K562 (cell line): ENCODE data around the gene CLCF1. TPM values are rescaled to one million over a fixed set of nuclear protein-coding genes. Genes with fewer than 3 reads are reported as not detected.

Source experiments
- CEBPG ChIP-seq, 3 experiments: fragments of 200-800 bp in 1 of 3; sonication (Bioruptor generic) in 1 of 3; sonication (generic) in 1 of 3; formaldehyde crosslinking in 1 of 3; IDR thresholded peaks in 2 of 3; conservative IDR thresholded peaks in 1 of 3; 2 replicates each; pipeline versions ENCODE4 v1.6.1 to v1.8.0; 2016 to 2022; ENCODE audit warnings: missing compliant biosample characterization in 2 of 3, missing genetic modification characterization in 2 of 3, mild to moderate bottlenecking in 1 of 3, missing genetic modification reagents in 1 of 3
- CXXC5 ChIP-seq: fragments of 250-450 bp; sonication (Bioruptor Pico); IDR thresholded peaks from 2 replicates; pipeline ENCODE4 v1.8.0; 2022; ENCODE audit warnings: inconsistent platforms, mild to moderate bottlenecking, moderate library complexity
- DDX20 ChIP-seq: fragments of 450-650 bp; IDR thresholded peaks from 2 replicates; pipeline ENCODE4 v1.6.1; 2016; ENCODE audit warnings: missing genetic modification characterization, low read depth, mild to moderate bottlenecking, missing compliant biosample characterization, moderate library complexity
- EHMT2 ChIP-seq: fragments of 450-650 bp; IDR thresholded peaks from 2 replicates; pipeline ENCODE4 v1.6.1; 2018; ENCODE audit warnings: antibody characterized with exemption
- ELF2 ChIP-seq: fragments of 250-450 bp; sonication (Bioruptor Pico); IDR thresholded peaks from 2 replicates; pipeline ENCODE4 v1.5.0; 2021; ENCODE audit warnings: mild to moderate bottlenecking
- ERF ChIP-seq: fragments of 450-650 bp; formaldehyde crosslinking; IDR thresholded peaks from 2 replicates; pipeline ENCODE4 v1.4.0; 2020; ENCODE audit warnings: mild to moderate bottlenecking, mixed read lengths
- FOXA1 ChIP-seq: fragments of 450-650 bp; IDR thresholded peaks from 2 replicates; pipeline ENCODE4 v1.6.1; 2016; ENCODE audit warnings: mild to moderate bottlenecking, borderline replicate concordance
- HMGN3 ChIP-seq: IDR thresholded peaks from 2 replicates; pipeline ENCODE4 v1.6.1; 2011; ENCODE audit warnings: borderline replicate concordance, low read depth, mild to moderate bottlenecking, mixed read lengths, low read length; ENCODE audit not compliant: insufficient read length; ENCODE audit errors: extremely low read depth
- MNT ChIP-seq, 2 experiments: fragments of 450-650 bp; conservative IDR thresholded peaks; 2 replicates each; pipeline ENCODE4 v1.6.1; 2017; ENCODE audit warnings: mild to moderate bottlenecking in 2 of 2, moderate library complexity in 2 of 2
- NFATC3 ChIP-seq: fragments of 450-650 bp; IDR thresholded peaks from 2 replicates; pipeline ENCODE4 v1.6.1; 2017; ENCODE audit warnings: mild to moderate bottlenecking
- NFXL1 ChIP-seq: fragments of 450-650 bp; formaldehyde crosslinking; IDR thresholded peaks from 2 replicates; pipeline ENCODE4 v1.4.0; 2021; ENCODE audit warnings: mild to moderate bottlenecking
- PYGO2 ChIP-seq: fragments of 450-650 bp; IDR thresholded peaks from 2 replicates; pipeline ENCODE4 v1.6.1; 2016; ENCODE audit warnings: mild to moderate bottlenecking, missing genetic modification characterization, moderate library complexity, missing compliant biosample characterization
- RFX1 ChIP-seq: fragments of 450-650 bp; IDR thresholded peaks from 2 replicates; pipeline ENCODE4 v1.6.1; 2016; ENCODE audit warnings: mild to moderate bottlenecking, moderate library complexity
- RHOXF2B ChIP-seq: fragments of 250-450 bp; sonication (Bioruptor Pico); conservative IDR thresholded peaks from 2 replicates; pipeline ENCODE4 v1.5.1; 2021
- SMARCA5 ChIP-seq: fragments of 450-650 bp; IDR thresholded peaks from 2 replicates; pipeline ENCODE4 v1.6.1; 2016
- SP1 ChIP-seq: sonication (generic); formaldehyde crosslinking; IDR thresholded peaks from 2 replicates; pipeline ENCODE4 v1.8.1; 2022; ENCODE audit warnings: mild to moderate bottlenecking, missing genetic modification reagents
- XRCC3 ChIP-seq: fragments of 450-650 bp; IDR thresholded peaks from 2 replicates; pipeline ENCODE4 v1.6.1; 2017; ENCODE audit warnings: mild to moderate bottlenecking, moderate library complexity
- YY1 ChIP-seq, 3 experiments: IDR thresholded peaks; 2 replicates each; pipeline ENCODE4 v1.6.1; 2011; ENCODE audit warnings: low read length in 2 of 3, mild to moderate bottlenecking in 2 of 3, moderate library complexity in 2 of 3, borderline replicate concordance in 1 of 3, control low read depth in 1 of 3, low read depth in 1 of 3; ENCODE audit not compliant: insufficient read depth in 3 of 3, insufficient replicate concordance in 2 of 3, control insufficient read depth in 1 of 3, insufficient read length in 1 of 3; ENCODE audit errors: extremely low read depth in 1 of 3
- ZKSCAN1 ChIP-seq: fragments of 150-350 bp; IDR thresholded peaks from 2 replicates; pipeline ENCODE4 v1.6.1; 2016; ENCODE audit warnings: low read depth, low read length
- ZNF212 ChIP-seq: fragments of 450-650 bp; formaldehyde crosslinking; IDR thresholded peaks from 2 replicates; pipeline ENCODE4 v1.4.0; 2020; ENCODE audit warnings: mild to moderate bottlenecking
- ZNF436 ChIP-seq: fragments of 250-450, 450-650 bp; sonication (Bioruptor Pico); formaldehyde crosslinking; IDR thresholded peaks from 2 replicates; pipeline ENCODE4 v1.7.0; 2020; ENCODE audit warnings: mild to moderate bottlenecking
- ZNF444 ChIP-seq: fragments of 250-450 bp; sonication (Bioruptor Pico); IDR thresholded peaks from 2 replicates; pipeline ENCODE4 v1.4.0; 2020; ENCODE audit warnings: mild to moderate bottlenecking, moderate library complexity
- polyA plus RNA-seq, 8 experiments: library from polyadenylated mRNA; depleted of rRNA in 4 of 8; stranded (reverse) in 5 of 8; unstranded in 3 of 8; fragments of >200 nt; fragmentation: Nextera tagmentation in 2 of 8; fragmentation: Illumina TruSeq in 1 of 8; extraction: Ambion mirVana in 2 of 8; extraction: Trizol in 1 of 8; gene quantifications; 2 replicates each; pipeline versions ENCODE4 v1.2.1 to v1.2.3, GENCODE V29; 2011 to 2014; ENCODE audit warnings: inconsistent platforms in 1 of 8, missing spikeins in 1 of 8
- total RNA-seq, 7 experiments: library from RNA; depleted of rRNA in 6 of 7; stranded (reverse); fragments of >200 nt in 6 of 7; fragmentation: Illumina TruSeq in 2 of 7; extraction: Trizol in 2 of 7; gene quantifications; 2 replicates each; pipeline versions ENCODE4 v1.2.1 to v1.2.3, GENCODE V29; 2011 to 2021; ENCODE audit warnings: low replicate concordance in 1 of 7
- TF ChIP-seq, protein P1 (sequence below): sonication (generic); formaldehyde crosslinking; IDR thresholded peaks from 2 replicates; pipeline ENCODE4 v1.4.0; 2020; ENCODE audit warnings: mild to moderate bottlenecking, missing genetic modification reagents
- TF ChIP-seq, protein P2 (sequence below): fragments of 450-650 bp; IDR thresholded peaks from 2 replicates; pipeline ENCODE4 v1.6.1; 2016; ENCODE audit warnings: antibody characterized with exemption

CLCF1 gene
- total and polyA plus RNA-seq, 9 of the 15 experiments (the other 6 are each of a cell fraction or from before 2014, with no cell fraction given), result 0.49 to 5.8 (median 3.0) TPM

GRCh38 chr11:67420646-67421429 lies 47.4 kb upstream of the CLCF1 start (continued):
- TF ChIP-seq YY1 (IDR thresholded peaks at IDR 0.05; ENCODE audit: borderline replicate concordance in 1 of 3, control insufficient read depth in 1 of 3, extremely low read depth in 1 of 3, insufficient read depth in 3 of 3, insufficient read length in 1 of 3, insufficient replicate concordance in 2 of 3, low read depth in 1 of 3, low read length in 2 of 3) (peak in 2 of 3 experiments; percentile 60 to 62), CEBPG (CRISPR knock-in tag; IDR thresholded peaks at IDR 0.05) (no peak), CEBPG (tag; conservative IDR thresholded peaks at IDR 0.05 in 1 of 2, IDR thresholded peaks at IDR 0.05 in 1 of 2) (no peak), ZNF444 (no peak), ERF (CRISPR knock-in tag) (peak; percentile 27; the same call in 1 of the 2 replicates), CXXC5 (CRISPR knock-in tag) (peak; percentile 89), EHMT2 (no peak), RFX1 (no peak), ELF2 (no peak), MNT (conservative IDR thresholded peaks at IDR 0.05) (0 out of 4 replicates have a peak, but pooled peaks of 1 of the 2 experiments have one; percentile 24), NFXL1 (CRISPR knock-in tag) (no peak), SMARCA5 (no peak), SP1 (CRISPR knock-in tag) (peak; percentile 76), ZKSCAN1 (no peak), RHOXF2B (CRISPR knock-in tag) (no peak), NFATC3 (no peak), ZNF436 (CRISPR knock-in tag) (no peak), ZNF212 (CRISPR knock-in tag) (no peak), FOXA1 (no peak), DDX20 (no peak), XRCC3 (no peak), HMGN3 (peak; percentile 73), PYGO2 (tag) (no peak)
- TF ChIP-seq, protein P1, sequence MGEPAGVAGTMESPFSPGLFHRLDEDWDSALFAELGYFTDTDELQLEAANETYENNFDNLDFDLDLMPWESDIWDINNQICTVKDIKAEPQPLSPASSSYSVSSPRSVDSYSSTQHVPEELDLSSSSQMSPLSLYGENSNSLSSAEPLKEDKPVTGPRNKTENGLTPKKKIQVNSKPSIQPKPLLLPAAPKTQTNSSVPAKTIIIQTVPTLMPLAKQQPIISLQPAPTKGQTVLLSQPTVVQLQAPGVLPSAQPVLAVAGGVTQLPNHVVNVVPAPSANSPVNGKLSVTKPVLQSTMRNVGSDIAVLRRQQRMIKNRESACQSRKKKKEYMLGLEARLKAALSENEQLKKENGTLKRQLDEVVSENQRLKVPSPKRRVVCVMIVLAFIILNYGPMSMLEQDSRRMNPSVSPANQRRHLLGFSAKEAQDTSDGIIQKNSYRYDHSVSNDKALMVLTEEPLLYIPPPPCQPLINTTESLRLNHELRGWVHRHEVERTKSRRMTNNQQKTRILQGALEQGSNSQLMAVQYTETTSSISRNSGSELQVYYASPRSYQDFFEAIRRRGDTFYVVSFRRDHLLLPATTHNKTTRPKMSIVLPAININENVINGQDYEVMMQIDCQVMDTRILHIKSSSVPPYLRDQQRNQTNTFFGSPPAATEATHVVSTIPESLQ (CRISPR knock-in tag), result no peak
- TF ChIP-seq, protein P2, sequence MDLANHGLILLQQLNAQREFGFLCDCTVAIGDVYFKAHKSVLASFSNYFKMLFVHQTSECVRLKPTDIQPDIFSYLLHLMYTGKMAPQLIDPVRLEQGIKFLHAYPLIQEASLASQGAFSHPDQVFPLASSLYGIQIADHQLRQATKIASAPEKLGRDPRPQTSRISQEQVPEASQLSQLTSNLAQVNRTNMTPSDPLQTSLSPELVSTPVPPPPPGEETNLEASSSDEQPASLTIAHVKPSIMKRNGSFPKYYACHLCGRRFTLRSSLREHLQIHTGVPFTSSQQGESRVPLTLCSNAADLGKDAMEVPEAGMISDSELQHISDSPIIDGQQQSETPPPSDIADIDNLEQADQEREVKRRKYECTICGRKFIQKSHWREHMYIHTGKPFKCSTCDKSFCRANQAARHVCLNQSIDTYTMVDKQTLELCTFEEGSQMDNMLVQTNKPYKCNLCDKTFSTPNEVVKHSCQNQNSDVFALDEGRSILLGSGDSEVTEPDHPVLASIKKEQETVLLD, result no peak
